Ovary (tissue), 9 donors: ENCODE results near the gene XYLT1. TPM values are rescaled to one million over a fixed set of nuclear protein-coding genes. Genes with fewer than 3 reads are reported as not detected.

ENCODE experiments used
- DNase-seq, 5 donors: peaks; one replicate each; pipeline ENCODE4 v3.0.0-alpha.2; 2019 to 2020
- H3K27ac ChIP-seq, 2 donors: fragments of 200-600 bp; one replicate each; pipeline versions ENCODE4 v1.5.1 to v1.8.0; 2019 to 2022
- H3K27me3 ChIP-seq: fragments of 200-600 bp; one replicate; pipeline ENCODE4 v1.8.0; 2022
- H3K36me3 ChIP-seq: fragments of 200-600 bp; sonication (generic); one replicate; pipeline ENCODE4 v1.5.1; 2019
- H3K4me1 ChIP-seq: one replicate; pipeline ENCODE4 v1.8.1; 2013; ENCODE audit warnings: mild to moderate bottlenecking, moderate library complexity; ENCODE audit not compliant: insufficient read depth
- H3K4me3 ChIP-seq: fragments of 200-600 bp; sonication (generic); one replicate; pipeline ENCODE4 v1.5.1; 2017
- H3K9me3 ChIP-seq, 2 donors: fragments of 200-600 bp in 1 of 2; sonication (generic) in 1 of 2; one replicate each; pipeline versions ENCODE4 v1.5.1 to v1.8.1; 2013 to 2019; ENCODE audit warnings: mild to moderate bottlenecking in 1 of 2, moderate library complexity in 1 of 2
- EP300 ChIP-seq: sonication (generic); formaldehyde crosslinking; IDR thresholded peaks from one replicate; pipeline ENCODE4 v1.6.1; 2017; ENCODE audit warnings: antibody characterized with exemption
- POLR2A ChIP-seq: fragments of 450-650 bp; IDR thresholded peaks from one replicate; pipeline ENCODE4 v1.6.1; 2017; ENCODE audit warnings: antibody characterized with exemption, mild to moderate bottlenecking, moderate library complexity
- WGBS, 3 donors: extraction: QIAGEN DNeasy Blood & Tissue Kit in 1 of 3; methylation state at CpG; one replicate each; pipeline versions ENCODE4 v1.1.5 to v1.1.7; 2013 to 2017; 5-methylcytosine and 5-hydroxymethylcytosine counted together
- intact Hi-C, 4 donors: fragments of 100-400 bp; cut with DNase I; formaldehyde crosslinking; loops; one replicate each; pipeline versions ENCODE4 v1.11.0 to v1.15.1; 2022 to 2023
- polyA plus RNA-seq, 2 donors: library from polyadenylated mRNA; stranded (reverse); fragments of 200-250 nt in 1 of 2; fragments of 350-450 nt in 1 of 2; fragmentation: Illumina TruSeq in 1 of 2; extraction: RNeasy Lipid Tissue Mini Kit (QIAGEN cat#74804) in 1 of 2; gene quantifications; one replicate each; pipeline ENCODE4 v1.2.3, GENCODE V29; 2013 to 2014
- total RNA-seq, 7 donors: library from RNA; depleted of rRNA in 2 of 7; stranded (reverse); fragments of >200 nt in 2 of 7; fragmentation: NEBNext Ultra II Directional in 3 of 7; extraction: Animal tissue kit (Norgen Biotek cat#: 25700) in 3 of 7; gene quantifications; one replicate each; pipeline versions ENCODE4 v1.1.0 to v1.2.4, GENCODE V29; 2016 to 2023
- TF ChIP-seq, protein P1 (sequence below), 3 donors: fragments of 450-650 bp in 2 of 3; fragments of 200-600 bp in 1 of 3; IDR thresholded peaks; one replicate each; pipeline versions ENCODE4 v1.5.1 to v1.8.0; 2016 to 2022; ENCODE audit warnings: antibody characterized with exemption in 3 of 3, mild to moderate bottlenecking in 1 of 3
- donor health status: DM: no; HTN: no; CAD: no; lungs with moderate emphysema.
- donor health status: DM: no; HTN: no; CAD: no.
- donor health status: Bipolar disorder and iron deficiency.
- donor health status: DM: yes; HTN: yes; CAD: no.
- donor health status: DM: no; HTN: no; CAD: no.
- donor health status: DM: yes; HTN: yes; CAD: no.

The XYLT1 gene
- total and polyA plus RNA-seq, 9 donors: 3.2 to 38.0 (median 17.3) TPM

DNA sequence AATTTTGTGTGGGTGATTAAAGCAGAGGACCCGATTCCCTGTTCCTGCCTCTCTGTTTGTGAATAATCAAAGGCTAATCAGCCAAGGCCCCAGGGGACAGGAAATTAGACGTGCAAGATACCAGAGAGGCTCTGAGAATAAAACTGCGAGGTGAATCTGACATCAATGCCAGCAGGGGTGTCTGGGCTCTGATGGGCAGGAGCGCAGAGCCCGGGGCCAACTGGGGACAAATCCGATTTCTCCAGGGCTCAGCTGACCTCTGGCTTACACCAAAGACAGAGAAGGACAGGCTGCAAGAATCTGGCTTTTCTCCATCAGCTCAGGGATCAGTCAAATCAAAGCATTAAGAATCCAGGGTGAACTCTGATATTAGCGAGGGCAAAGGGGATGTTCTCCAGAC is 174.3 kb downstream of the XYLT1 start:
- H3K4me3 ChIP-seq: no peak overlapping the region
- H3K4me1 ChIP-seq: peaks cover 6% of the 10 kb centered on the region
- TF ChIP-seq, protein P1, sequence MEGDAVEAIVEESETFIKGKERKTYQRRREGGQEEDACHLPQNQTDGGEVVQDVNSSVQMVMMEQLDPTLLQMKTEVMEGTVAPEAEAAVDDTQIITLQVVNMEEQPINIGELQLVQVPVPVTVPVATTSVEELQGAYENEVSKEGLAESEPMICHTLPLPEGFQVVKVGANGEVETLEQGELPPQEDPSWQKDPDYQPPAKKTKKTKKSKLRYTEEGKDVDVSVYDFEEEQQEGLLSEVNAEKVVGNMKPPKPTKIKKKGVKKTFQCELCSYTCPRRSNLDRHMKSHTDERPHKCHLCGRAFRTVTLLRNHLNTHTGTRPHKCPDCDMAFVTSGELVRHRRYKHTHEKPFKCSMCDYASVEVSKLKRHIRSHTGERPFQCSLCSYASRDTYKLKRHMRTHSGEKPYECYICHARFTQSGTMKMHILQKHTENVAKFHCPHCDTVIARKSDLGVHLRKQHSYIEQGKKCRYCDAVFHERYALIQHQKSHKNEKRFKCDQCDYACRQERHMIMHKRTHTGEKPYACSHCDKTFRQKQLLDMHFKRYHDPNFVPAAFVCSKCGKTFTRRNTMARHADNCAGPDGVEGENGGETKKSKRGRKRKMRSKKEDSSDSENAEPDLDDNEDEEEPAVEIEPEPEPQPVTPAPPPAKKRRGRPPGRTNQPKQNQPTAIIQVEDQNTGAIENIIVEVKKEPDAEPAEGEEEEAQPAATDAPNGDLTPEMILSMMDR (IDR thresholded peaks at IDR 0.05): no peak
- TF ChIP-seq EP300: no peak
- no peak for TF ChIP-seq POLR2A
- WGBS, 3 donors: 79 to 85% (median 84%) methylated on average over 7 of the region's 7 CpGs
- H3K36me3 ChIP-seq: no peaks in the 10 kb centered on the region
- H3K9me3 ChIP-seq: no peaks in the 10 kb centered on the region
- no peak for DNase-seq
- no peaks in the 10 kb centered on the region for H3K27me3 ChIP-seq
- H3K27ac ChIP-seq: no peak overlapping the region
- intact Hi-C loops: no loop called here

DNA sequence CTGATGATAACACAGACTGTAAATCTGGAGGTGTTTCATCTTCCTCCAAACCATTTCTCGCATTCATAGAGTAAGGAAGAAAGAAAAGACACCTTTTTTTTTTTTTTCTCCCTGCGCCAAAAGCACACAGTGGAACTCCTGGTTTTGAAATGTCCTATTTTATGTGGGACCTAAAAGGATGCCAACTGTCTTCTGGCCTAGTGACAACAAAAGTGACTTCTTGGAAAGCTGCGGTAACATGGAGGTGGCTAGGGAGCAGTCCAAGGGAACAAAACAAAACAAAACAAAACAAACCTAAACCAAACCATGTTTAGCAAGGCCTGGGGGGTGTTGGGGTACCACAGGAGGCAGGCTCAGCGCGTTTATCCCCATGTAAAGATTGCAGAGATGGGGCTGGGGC is 174.8 kb downstream of the XYLT1 start:
- 75 to 80% (median 76%) methylated on average over 5 of the region's 5 CpGs for WGBS, 3 donors
- no peak for DNase-seq
- peaks cover 6% of the 10 kb centered on the region for H3K4me1 ChIP-seq
- TF ChIP-seq, protein P1 (IDR thresholded peaks at IDR 0.05): no peak
- no peak overlapping the region for H3K27ac ChIP-seq
- H3K36me3 ChIP-seq: no peaks in the 10 kb centered on the region
- no peak overlapping the region for H3K4me3 ChIP-seq
- H3K9me3 ChIP-seq: no peaks in the 10 kb centered on the region
- no peaks in the 10 kb centered on the region for H3K27me3 ChIP-seq
- intact Hi-C loops: no loop called here

DNA sequence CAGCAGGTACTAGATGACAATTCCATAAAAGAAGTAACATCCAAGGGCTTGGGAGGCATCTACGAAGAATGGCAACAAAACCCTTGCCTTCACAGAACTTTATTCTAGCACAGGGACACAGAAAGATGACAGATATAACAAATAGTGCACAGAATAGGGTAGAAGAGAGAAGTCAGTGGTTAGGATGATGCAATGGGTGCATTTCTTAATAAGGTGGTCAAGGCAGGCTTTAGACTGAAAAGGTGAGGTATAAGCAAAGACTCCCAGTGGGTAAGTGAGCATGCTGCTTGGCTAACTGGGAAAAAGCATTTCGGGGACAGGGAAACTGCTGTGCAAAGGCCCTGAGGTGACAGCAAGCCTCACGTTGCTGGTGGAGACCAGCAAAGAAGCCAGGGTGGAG is 175.9 kb downstream of the XYLT1 start:
- H3K27ac ChIP-seq: no peak overlapping the region
- no peaks in the 10 kb centered on the region for H3K27me3 ChIP-seq
- TF ChIP-seq EP300 (no peak), POLR2A (no peak)
- TF ChIP-seq, protein P1 (IDR thresholded peaks at IDR 0.05): no peak
- H3K36me3 ChIP-seq: no peaks in the 10 kb centered on the region
- peaks cover 4% of the 10 kb centered on the region for H3K4me1 ChIP-seq
- WGBS, 3 donors: 91 to 95% (median 95%) methylated on average over 3 of the region's 3 CpGs
- H3K9me3 ChIP-seq: no peaks in the 10 kb centered on the region
- no peak overlapping the region for H3K4me3 ChIP-seq
- intact Hi-C loops: no loop called here
- no peak for DNase-seq

DNA sequence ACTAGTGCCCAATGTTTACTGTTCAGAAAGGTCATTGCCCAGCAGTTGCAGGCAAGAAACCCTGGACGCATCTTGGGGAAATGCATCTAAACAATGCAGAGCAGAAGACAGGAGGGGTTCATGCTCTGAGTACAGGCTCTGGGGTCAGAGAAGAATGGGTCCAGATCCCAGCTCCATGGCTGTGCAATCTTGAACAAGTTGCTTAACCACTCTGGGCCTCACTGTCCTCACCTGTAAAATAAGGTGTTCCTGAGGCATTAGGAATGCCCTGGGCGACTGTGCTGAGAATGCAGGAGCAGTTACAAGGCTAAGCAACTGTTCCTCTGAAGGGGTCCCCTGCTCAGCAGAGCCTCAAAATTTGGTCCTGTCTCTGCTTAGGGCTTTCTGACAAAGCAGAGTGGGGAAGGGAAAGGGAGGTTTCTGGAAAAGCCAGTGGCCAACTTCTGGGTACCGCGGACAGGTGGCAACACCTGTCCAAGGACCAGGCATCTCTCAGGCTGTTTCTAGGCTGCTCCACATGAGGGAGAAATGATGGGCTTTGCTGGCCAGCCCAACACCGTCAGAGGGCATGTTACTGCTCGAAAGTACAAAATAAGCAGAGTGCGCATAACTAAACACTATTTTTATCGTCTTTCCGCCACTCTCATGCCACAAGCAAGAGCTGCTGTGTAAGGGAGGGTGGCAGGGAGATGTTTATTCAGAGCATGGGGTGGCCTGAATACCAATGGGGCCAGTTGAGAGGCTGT is 176.8 kb downstream of the XYLT1 start:
- no peak overlapping the region for H3K27ac ChIP-seq
- WGBS, 3 donors: 83 to 89% (median 84%) methylated on average over 9 of the region's 9 CpGs
- intact Hi-C loops: no loop called here

More for the DNA sequence above, 176.8 kb downstream of the XYLT1 start:
- no peaks in the 10 kb centered on the region for H3K9me3 ChIP-seq
- no peaks in the 10 kb centered on the region for H3K4me1 ChIP-seq
- no peak for DNase-seq
- H3K36me3 ChIP-seq: no peaks in the 10 kb centered on the region
- TF ChIP-seq POLR2A: no peak
- TF ChIP-seq, protein P1 (IDR thresholded peaks at IDR 0.05): no peak
- no peak for TF ChIP-seq EP300
- H3K4me3 ChIP-seq: no peak overlapping the region
- no peaks in the 10 kb centered on the region for H3K27me3 ChIP-seq
